ENCODE measurements around the gene LDLRAD4.

Gene LDLRAD4

GRCh38 chr18:13620818-13621445 lies 402.4 kb downstream of the LDLRAD4 start:
- TF ChIP-seq CTCF (conservative IDR thresholded peaks at IDR 0.05) (no peak), ZFX (IDR thresholded peaks at IDR 0.05) (no peak)
- H3K27ac ChIP-seq = no peak overlapping the region

DNA sequence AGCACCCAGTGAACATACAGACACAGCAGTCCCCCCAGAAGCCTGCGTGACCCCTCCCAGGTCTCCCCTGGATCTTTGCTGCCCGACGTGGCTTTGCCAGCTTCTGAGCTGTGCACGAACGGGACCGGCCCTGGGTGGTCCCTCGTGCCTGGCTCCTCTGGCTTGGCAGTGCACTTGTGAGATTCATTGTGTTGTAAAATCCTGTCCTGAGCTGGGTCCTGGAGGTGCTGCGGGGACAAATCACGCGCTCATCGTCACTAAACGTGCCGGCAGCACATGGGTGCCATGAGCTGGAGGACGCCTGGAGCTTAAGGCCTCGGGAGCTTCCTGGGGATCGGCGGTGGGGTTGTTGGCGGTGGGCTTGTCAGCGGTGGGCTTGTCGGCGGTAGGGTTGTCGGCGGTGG lies 402.9 kb downstream of the LDLRAD4 start:
- no peak for TF ChIP-seq ZFX (IDR thresholded peaks at IDR 0.05)
- TF ChIP-seq CTCF (conservative IDR thresholded peaks at IDR 0.05) = no peak
- no peak overlapping the region for H3K27ac ChIP-seq

DNA sequence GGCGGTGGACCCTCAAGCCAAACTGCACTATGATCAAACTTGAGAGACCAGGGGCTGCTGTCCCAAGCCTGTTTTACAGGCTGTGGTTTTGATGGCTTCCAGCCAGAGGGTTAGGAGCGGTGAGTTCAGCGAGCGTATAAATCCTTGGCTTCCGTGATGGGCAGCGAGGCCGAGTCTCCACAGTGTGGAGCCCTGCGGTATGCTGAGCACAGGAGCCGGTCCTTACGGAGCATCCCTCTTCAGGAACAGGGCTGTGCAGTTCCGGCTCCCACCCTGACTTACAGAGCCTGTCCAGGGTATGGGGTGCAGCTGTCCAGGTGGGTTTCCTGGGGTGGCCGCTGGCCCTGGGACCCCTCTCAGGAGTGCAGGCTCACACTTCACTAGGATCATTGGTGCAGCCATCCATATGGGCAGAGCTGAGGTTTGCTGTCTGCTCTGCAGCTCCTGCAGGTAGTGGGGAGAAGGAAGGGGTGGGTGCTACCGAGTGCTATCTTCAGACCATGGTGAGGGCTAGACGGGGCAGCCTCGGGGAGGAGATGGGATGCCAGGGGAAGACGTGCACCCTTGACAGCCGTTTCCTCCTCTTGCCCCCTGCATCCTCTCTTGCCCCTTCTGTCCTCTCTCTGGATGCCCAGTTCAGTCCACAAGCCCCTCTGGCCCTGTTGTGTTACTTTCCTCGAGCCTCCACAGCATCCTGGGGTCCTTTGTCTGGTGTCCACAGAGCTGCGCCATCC lies 403.5 kb downstream of the LDLRAD4 start:
- no peak overlapping the region for H3K27ac ChIP-seq
- TF ChIP-seq ZFX (IDR thresholded peaks at IDR 0.05) = no peak
- TF ChIP-seq CTCF (conservative IDR thresholded peaks at IDR 0.05) = no peak; the same call in 1 of the 2 replicates

DNA sequence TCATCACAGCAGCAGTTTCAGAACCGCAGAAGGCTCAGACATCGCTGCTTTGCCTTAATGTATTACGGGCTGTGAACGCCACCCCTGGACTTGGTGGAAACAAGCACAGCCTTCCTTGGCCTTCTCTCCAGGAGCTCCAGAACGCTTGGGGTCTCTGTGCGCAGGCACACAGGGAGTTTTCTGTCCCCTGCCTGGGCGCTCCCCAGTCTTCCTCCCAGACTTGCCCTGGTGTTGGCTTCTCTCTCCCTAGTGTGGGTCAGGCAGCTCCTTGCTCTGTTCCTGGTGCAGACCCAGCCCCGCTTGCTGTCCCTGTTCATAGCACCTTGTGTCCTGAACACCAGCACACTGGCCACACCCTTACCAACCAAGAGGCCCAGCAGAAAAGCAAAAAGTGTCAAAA lies 404.2 kb downstream of the LDLRAD4 start:
- no peak overlapping the region for H3K27ac ChIP-seq
- TF ChIP-seq CTCF (conservative IDR thresholded peaks at IDR 0.05) (no peak), ZFX (IDR thresholded peaks at IDR 0.05) (no peak)

- H3K27ac ChIP-seq = no peak overlapping the region
- TF ChIP-seq ZFX (IDR thresholded peaks at IDR 0.05) (no peak), CTCF (conservative IDR thresholded peaks at IDR 0.05) (no peak)
Measured at GRCh38 chr18:13623348-13623747, 404.8 kb downstream of the LDLRAD4 start.

DNA sequence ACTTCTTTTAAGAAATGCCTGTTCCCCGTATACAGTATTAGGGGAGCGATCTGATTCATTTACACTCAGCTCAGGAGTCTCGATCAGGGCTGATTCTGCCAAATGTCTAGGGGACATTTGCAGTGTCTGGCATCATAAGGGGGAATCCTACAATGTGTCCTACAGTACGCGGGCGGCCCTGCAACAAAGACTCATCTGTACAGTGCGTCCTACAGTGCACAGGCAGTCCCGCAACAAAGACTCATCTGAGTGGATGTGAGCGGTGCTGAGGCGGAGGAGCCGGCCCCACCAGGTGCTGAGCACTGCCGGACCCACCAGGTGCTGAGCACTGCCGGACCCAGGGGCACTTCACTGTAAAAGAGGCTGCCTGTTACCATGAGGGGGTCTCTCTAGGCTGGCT lies 405.3 kb downstream of the LDLRAD4 start:
- no peak overlapping the region for H3K27ac ChIP-seq
- TF ChIP-seq CTCF (conservative IDR thresholded peaks at IDR 0.05) (no peak), ZFX (IDR thresholded peaks at IDR 0.05) (no peak)

GRCh38 chr18:13624563-13625237 lies 406.1 kb downstream of the LDLRAD4 start:
- H3K27ac ChIP-seq = no peak overlapping the region
- TF ChIP-seq CTCF (conservative IDR thresholded peaks at IDR 0.05) (no peak), ZFX (IDR thresholded peaks at IDR 0.05) (no peak)
